Natural killer cell (primary cell): ENCODE results near the gene ST3GAL3. TPM values are rescaled to one million over a fixed set of nuclear protein-coding genes. Genes with fewer than 3 reads are reported as not detected.

Experiments
- ATAC-seq, 3 donors: fragments of 150-1000 bp in 2 of 3; fragments of 200-7000 bp in 1 of 3; cut with Tn5 transposase; 1 replicate in 1 of 3; 2 replicates in 2 of 3; pipeline ENCODE4 v1.10.0; 2021; ENCODE audit warnings: mild to moderate bottlenecking in 2 of 3, moderate library complexity in 2 of 3
- DNase-seq, 2 donors: peaks; one replicate each; pipeline versions ENCODE4 v3.0.0 to v3.0.0-alpha.2; 2013 to 2021; ENCODE audit warnings: mixed read lengths in 1 of 2
- H3K27ac ChIP-seq: one replicate; pipeline ENCODE4 v1.5.1; 2013; ENCODE audit warnings: mild to moderate bottlenecking, low read length
- H3K27me3 ChIP-seq: one replicate; pipeline ENCODE4 v1.6.1; 2013; ENCODE audit warnings: low read length; ENCODE audit not compliant: control insufficient read depth, insufficient read depth
- H3K36me3 ChIP-seq: one replicate; pipeline ENCODE4 v1.6.1; 2013; ENCODE audit warnings: low read length; ENCODE audit not compliant: control insufficient read depth, insufficient read depth
- H3K4me1 ChIP-seq: one replicate; pipeline ENCODE4 v1.6.1; 2013; ENCODE audit warnings: low read length; ENCODE audit not compliant: control insufficient read depth, insufficient read depth
- H3K4me3 ChIP-seq: one replicate; pipeline ENCODE4 v1.5.1; 2013; ENCODE audit warnings: low read length
- H3K9me3 ChIP-seq: one replicate; pipeline ENCODE4 v1.6.1; 2013; ENCODE audit warnings: low read length; ENCODE audit not compliant: control insufficient read depth, insufficient read depth
- H3K27ac Mint-ChIP-seq, 2 donors: one replicate each; pipeline ENCODE4 v1.8.0; 2022; ENCODE audit warnings: mild to moderate bottlenecking in 2 of 2, mixed read lengths in 2 of 2, moderate library complexity in 1 of 2
- H3K27me3 Mint-ChIP-seq, 2 donors: one replicate each; pipeline ENCODE4 v1.8.0; 2022; ENCODE audit warnings: low read depth in 2 of 2, mixed read lengths in 2 of 2
- H3K36me3 Mint-ChIP-seq: one replicate; pipeline ENCODE4 v1.8.0; 2022; ENCODE audit warnings: mixed read lengths
- H3K4me1 Mint-ChIP-seq, 2 donors: one replicate each; pipeline ENCODE4 v1.8.0; 2022; ENCODE audit warnings: mixed read lengths in 2 of 2
- H3K4me3 Mint-ChIP-seq: one replicate; pipeline ENCODE4 v1.8.0; 2022; ENCODE audit warnings: mild to moderate bottlenecking, moderate library complexity, mixed read lengths
- H3K9me3 Mint-ChIP-seq, 2 donors: one replicate each; pipeline ENCODE4 v1.8.0; 2022; ENCODE audit warnings: mixed read lengths in 2 of 2
- CTCF ChIP-seq: fragments of 200-600 bp; IDR thresholded peaks from one replicate; pipeline ENCODE4 v1.8.0; 2022; ENCODE audit warnings: antibody characterized with exemption
- WGBS: methylation state at CpG from one replicate; pipeline ENCODE4 v1.1.7; 2013; ENCODE audit warnings: missing lambda C conversion rate; ENCODE audit not compliant: insufficient coverage; 5-methylcytosine and 5-hydroxymethylcytosine counted together
- intact Hi-C: fragments of 100-400 bp; cut with micrococcal nuclease; formaldehyde crosslinking; loops from one replicate; pipeline ENCODE4 v1.14.2; 2022
- total RNA-seq, 4 donors: library from RNA; stranded (reverse); fragments of 120-200 nt in 1 of 4; gene quantifications; one replicate each; pipeline versions ENCODE4 v1.2.3 to v1.2.4, GENCODE V29; 2013 to 2022

Gene ST3GAL3
- total RNA-seq, 3 donors from 2014 or later (not counting 1 experiment from before 2014, with no cell fraction given) = 22.2 to 27.3 (median 22.3) TPM

- H3K9me3 ChIP-seq = no peaks in the 10 kb centered on the region
- H3K36me3 ChIP-seq = no peaks in the 10 kb centered on the region
- intact Hi-C loops = no loop called here
- TF ChIP-seq CTCF = no peak
- H3K9me3 Mint-ChIP-seq = no peaks in the 10 kb centered on the region
- H3K36me3 Mint-ChIP-seq = no peaks in the 10 kb centered on the region
- peaks cover 0 to 25% of the 10 kb centered on the region in 2 donors for H3K4me1 Mint-ChIP-seq
- H3K4me3 ChIP-seq = no peak overlapping the region
- peaks cover 30% of the 10 kb centered on the region for H3K4me1 ChIP-seq
- H3K4me3 Mint-ChIP-seq = peak overlapping the region; percentile 79
- ATAC-seq (peak; percentile 44 to 64 (median 54)), DNase-seq (peak in 1 of 2 donors; percentile 43)
- no peak overlapping the region for H3K27ac ChIP-seq
- peaks cover 31% of the 10 kb centered on the region for H3K27me3 ChIP-seq
- WGBS = 13% methylated on average over 56 of the region's 56 CpGs
- peaks cover 19 to 28% of the 10 kb centered on the region in 2 donors for H3K27me3 Mint-ChIP-seq
- no peak overlapping the region for H3K27ac Mint-ChIP-seq
Observed at GRCh38 chr1:43936431-43937151, 229.3 kb downstream of the ST3GAL3 start.

DNA sequence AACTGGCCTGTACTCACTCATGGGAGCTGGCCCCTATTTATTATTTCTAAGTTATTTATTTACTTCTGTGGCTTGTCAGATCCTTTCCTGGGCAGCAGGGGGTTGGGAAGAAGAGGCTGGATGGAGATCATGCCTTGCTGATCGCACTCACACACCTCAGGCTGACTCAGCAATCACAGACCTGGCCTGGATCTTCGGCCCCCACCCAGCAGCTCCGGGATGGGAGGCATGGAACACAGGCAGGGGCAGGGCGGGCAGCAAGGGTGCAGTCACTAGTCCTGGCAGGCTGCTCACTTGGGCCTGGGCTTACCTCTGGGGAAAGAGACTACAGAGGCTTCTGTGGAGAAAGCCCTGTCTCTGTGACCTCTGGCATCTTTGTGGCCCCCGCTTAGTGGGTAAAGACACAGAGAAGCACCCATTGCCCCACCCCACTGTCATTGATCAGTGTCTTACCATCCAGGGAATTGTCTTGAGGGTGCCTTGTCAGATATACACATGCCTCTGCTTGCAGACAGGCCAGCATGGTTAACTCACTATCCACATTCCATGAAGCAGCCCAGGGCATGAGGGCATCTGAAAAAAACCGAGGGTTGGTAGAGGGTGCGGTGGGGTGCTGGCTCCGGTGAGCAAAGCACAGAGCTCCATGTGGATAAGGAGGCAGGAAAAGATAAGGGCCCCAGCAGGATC lies 230.0 kb downstream of the ST3GAL3 start:
- no peak overlapping the region for H3K4me3 Mint-ChIP-seq
- peaks cover 30% of the 10 kb centered on the region for H3K4me1 ChIP-seq
- no peaks in the 10 kb centered on the region for H3K9me3 Mint-ChIP-seq

GRCh38 chr1:43938383-43938782 lies 231.0 kb downstream of the ST3GAL3 start:
- no peak for DNase-seq
- Histone ChIP-seq H3K4me3 (no peak overlapping the region), H3K4me1 (peaks cover 26% of the 10 kb centered on the region), H3K27ac (no peak overlapping the region), H3K9me3 (no peaks in the 10 kb centered on the region), H3K27me3 (peaks cover 23% of the 10 kb centered on the region), H3K36me3 (no peaks in the 10 kb centered on the region)
- no peak for TF ChIP-seq CTCF
- Mint-ChIP-seq H3K4me1 (peaks cover 0 to 27% of the 10 kb centered on the region in 2 donors), H3K27me3 (peaks cover 9 to 22% of the 10 kb centered on the region in 2 donors), H3K27ac (no peak overlapping the region), H3K9me3 (no peaks in the 10 kb centered on the region), H3K36me3 (no peaks in the 10 kb centered on the region), H3K4me3 (no peak overlapping the region)
- intact Hi-C loops = no loop called here
- ATAC-seq = no peak
- 93% methylated on average over 10 of the region's 10 CpGs for WGBS

More for the DNA sequence above, 230.0 kb downstream of the ST3GAL3 start:
- Mint-ChIP-seq H3K27ac (no peak overlapping the region), H3K36me3 (no peaks in the 10 kb centered on the region), H3K27me3 (peaks cover 19 to 28% of the 10 kb centered on the region in 2 donors), H3K4me1 (peaks cover 0 to 25% of the 10 kb centered on the region in 2 donors)
- ATAC-seq = no peak
- WGBS = 96% methylated on average over 8 of the region's 8 CpGs
- no peak for DNase-seq
- no peak overlapping the region for H3K4me3 ChIP-seq
- peaks cover 31% of the 10 kb centered on the region for H3K27me3 ChIP-seq
- TF ChIP-seq CTCF = no peak
- no peak overlapping the region for H3K27ac ChIP-seq
- H3K36me3 ChIP-seq = no peaks in the 10 kb centered on the region
- intact Hi-C loops = no loop called here
- H3K9me3 ChIP-seq = no peaks in the 10 kb centered on the region
